H9 (cell line): Measurements from ENCODE around the gene PLD1. TPM values are rescaled to one million over a fixed set of nuclear protein-coding genes. Genes with fewer than 3 reads are reported as not detected.

ENCODE experiments used
- DNase-seq: peaks from one replicate; pipeline ENCODE4 v3.0.0-alpha.2; 2017
- H2AFZ ChIP-seq: one replicate; pipeline ENCODE4 v1.6.1; 2013; ENCODE audit warnings: mild to moderate bottlenecking, low read length, control low read depth, moderate library complexity
- H2AK5ac ChIP-seq: 2 replicates; pipeline ENCODE4 v1.6.1; 2013; ENCODE audit warnings: low read length, control low read depth, mixed read lengths; ENCODE audit not compliant: insufficient read length
- H2BK120ac ChIP-seq: one replicate; pipeline ENCODE4 v1.6.1; 2013; ENCODE audit warnings: low read depth, mild to moderate bottlenecking, low read length, control low read depth, inconsistent platforms; ENCODE audit not compliant: poor library complexity, severe bottlenecking
- H2BK12ac ChIP-seq: 2 replicates; pipeline ENCODE4 v1.6.1; 2013; ENCODE audit warnings: low read length, control low read depth, mixed read lengths, low read depth; ENCODE audit not compliant: insufficient read length
- H2BK15ac ChIP-seq: 2 replicates; pipeline ENCODE4 v1.6.1; 2013; ENCODE audit warnings: low read depth, low read length, control low read depth
- H2BK20ac ChIP-seq: one replicate; pipeline ENCODE4 v1.6.1; 2013; ENCODE audit warnings: low read depth, mild to moderate bottlenecking, low read length, control low read depth, inconsistent platforms; ENCODE audit not compliant: poor library complexity, severe bottlenecking
- H2BK5ac ChIP-seq: 2 replicates; pipeline ENCODE4 v1.6.1; 2013; ENCODE audit warnings: low read length, control low read depth, mixed read lengths; ENCODE audit not compliant: insufficient read length
- H3K14ac ChIP-seq: 2 replicates; pipeline ENCODE4 v1.6.1; 2013; ENCODE audit warnings: low read length, control low read depth; ENCODE audit not compliant: insufficient read depth
- H3K18ac ChIP-seq: 2 replicates; pipeline ENCODE4 v1.6.1; 2013; ENCODE audit warnings: low read depth, mild to moderate bottlenecking, mixed read lengths, low read length, control low read depth; ENCODE audit not compliant: insufficient read length
- H3K23ac ChIP-seq: 2 replicates; pipeline ENCODE4 v1.6.1; 2013; ENCODE audit warnings: low read length, control low read depth, mixed read lengths, low read depth; ENCODE audit not compliant: insufficient read length
- H3K23me2 ChIP-seq: 2 replicates; pipeline ENCODE4 v1.6.1; 2013; ENCODE audit warnings: low read depth, mild to moderate bottlenecking, mixed read lengths, low read length, control low read depth; ENCODE audit not compliant: insufficient read length, poor library complexity, severe bottlenecking
- H3K27ac ChIP-seq: 2 replicates; pipeline ENCODE4 v1.5.1; 2013; ENCODE audit warnings: low read length, control low read depth, mixed read lengths, low read depth; ENCODE audit not compliant: insufficient read length
- H3K27me3 ChIP-seq: 2 replicates; pipeline ENCODE4 v1.6.1; 2013; ENCODE audit warnings: low read length, control low read depth, inconsistent platforms; ENCODE audit not compliant: insufficient read depth
- H3K4ac ChIP-seq: 2 replicates; pipeline ENCODE4 v1.6.1; 2013; ENCODE audit warnings: low read depth, mild to moderate bottlenecking, control low read depth, inconsistent platforms, low read length, moderate library complexity
- H3K4me1 ChIP-seq: 2 replicates; pipeline ENCODE4 v1.6.1; 2013; ENCODE audit warnings: low read length, control low read depth, inconsistent platforms; ENCODE audit not compliant: insufficient read depth
- H3K4me2 ChIP-seq: 2 replicates; pipeline ENCODE4 v1.6.1; 2013; ENCODE audit warnings: low read length, control low read depth, mixed read lengths; ENCODE audit not compliant: insufficient read length, insufficient read depth
- H3K56ac ChIP-seq: 2 replicates; pipeline ENCODE4 v1.6.1; 2013; ENCODE audit warnings: low read depth, mild to moderate bottlenecking, mixed read lengths, low read length, control low read depth; ENCODE audit not compliant: insufficient read length
- H3K79me1 ChIP-seq: 2 replicates; pipeline ENCODE4 v1.6.1; 2013; ENCODE audit warnings: low read depth, mild to moderate bottlenecking, moderate library complexity, low read length, control low read depth, inconsistent platforms; ENCODE audit not compliant: insufficient read depth, poor library complexity, severe bottlenecking
- H3K79me2 ChIP-seq: 2 replicates; pipeline ENCODE4 v1.6.1; 2013; ENCODE audit warnings: low read length, control low read depth, inconsistent platforms; ENCODE audit not compliant: insufficient read depth
- H3K9ac ChIP-seq: 2 replicates; pipeline ENCODE4 v1.6.1; 2013; ENCODE audit warnings: low read length, control low read depth, mixed read lengths; ENCODE audit not compliant: insufficient read length; ENCODE audit errors: extremely low read depth
- H3K9me3 ChIP-seq: one replicate; pipeline ENCODE4 v1.6.1; 2013; ENCODE audit warnings: low read depth, low read length, inconsistent platforms; ENCODE audit not compliant: control insufficient read depth
- H3T11ph ChIP-seq: one replicate; pipeline ENCODE4 v1.6.1; 2013; ENCODE audit warnings: mild to moderate bottlenecking, low read length, control low read depth, inconsistent platforms
- H4K20me1 ChIP-seq: one replicate; pipeline ENCODE4 v1.6.1; 2013; ENCODE audit not compliant: control insufficient read depth, insufficient read length, insufficient read depth
- H4K5ac ChIP-seq: 2 replicates; pipeline ENCODE4 v1.6.1; 2013; ENCODE audit warnings: low read depth, mild to moderate bottlenecking, mixed read lengths, low read length, control low read depth; ENCODE audit not compliant: insufficient read length
- H4K8ac ChIP-seq: replicated peaks from 2 replicates; pipeline ENCODE4 v1.6.1; 2013; ENCODE audit warnings: low read length, control low read depth, mixed read lengths, low read depth; ENCODE audit not compliant: insufficient read length
- H4K91ac ChIP-seq: 2 replicates; pipeline ENCODE4 v1.6.1; 2013; ENCODE audit warnings: low read depth, mild to moderate bottlenecking, moderate library complexity, mixed read lengths, low read length, control low read depth; ENCODE audit not compliant: insufficient read length
- H3K27ac Mint-ChIP-seq, 3 experiments: 2 replicates in 2 of 3; 3 replicates in 1 of 3; pipeline ENCODE4 v1.8.0; 2020 to 2021; ENCODE audit warnings: mixed read lengths in 3 of 3, mild to moderate bottlenecking in 1 of 3, moderate library complexity in 1 of 3
- H3K27me3 Mint-ChIP-seq: 2 replicates; pipeline ENCODE4 v1.8.0; 2021; ENCODE audit warnings: low read depth, mild to moderate bottlenecking, moderate library complexity, mixed read lengths
- H3K36me3 Mint-ChIP-seq, 3 experiments: 2 replicates in 2 of 3; 3 replicates in 1 of 3; pipeline ENCODE4 v1.8.0; 2020 to 2021; ENCODE audit warnings: low read depth in 3 of 3, mixed read lengths in 3 of 3; ENCODE audit not compliant: insufficient read depth in 1 of 3
- H3K4me1 Mint-ChIP-seq, 2 experiments: 2 replicates each; pipeline ENCODE4 v1.8.0; 2020; ENCODE audit warnings: mixed read lengths in 2 of 2
- H3K4me3 Mint-ChIP-seq, 2 experiments: 2 replicates in 1 of 2; 3 replicates in 1 of 2; pipeline ENCODE4 v1.8.0; 2020 to 2021; ENCODE audit warnings: mild to moderate bottlenecking in 2 of 2, mixed read lengths in 2 of 2, moderate library complexity in 1 of 2
- H3K9me3 Mint-ChIP-seq, 2 experiments: 2 replicates in 1 of 2; 3 replicates in 1 of 2; pipeline ENCODE4 v1.8.0; 2020; ENCODE audit warnings: mild to moderate bottlenecking in 2 of 2, mixed read lengths in 2 of 2, moderate library complexity in 1 of 2
- CTCF ChIP-seq: fragments of 200-600 bp; sonication (generic); conservative IDR thresholded peaks from 3 replicates; pipeline ENCODE4 v1.8.0; 2021; ENCODE audit warnings: antibody characterized with exemption, mild to moderate bottlenecking
- WGBS: extraction: QIAGEN DNeasy Blood & Tissue Kit; methylation state at CpG from one replicate; pipeline ENCODE4 v1.1.7; 2013; ENCODE audit warnings: missing lambda C conversion rate, low lambda C conversion rate, mixed read lengths; ENCODE audit not compliant: insufficient read length; ENCODE audit errors: extremely low coverage; 5-methylcytosine and 5-hydroxymethylcytosine counted together
- total RNA-seq: library from RNA; stranded (reverse); gene quantifications from 2 replicates; pipeline ENCODE4 v1.2.1, GENCODE V29; 2021

The PLD1 gene
- total RNA-seq, 1 experiment from 2014 or later = 1.8 TPM

- Histone ChIP-seq H3K9ac (no peak overlapping the region), H3K79me2 (no peaks in the 10 kb centered on the region), H3T11ph (no peak overlapping the region), H4K91ac (no peak overlapping the region), H3K27me3 (no peaks in the 10 kb centered on the region), H3K23ac (no peak overlapping the region), H4K20me1 (no peaks in the 10 kb centered on the region), H4K8ac (no peak overlapping the region), H3K56ac (no peak overlapping the region), H3K14ac (no peak overlapping the region), H4K5ac (no peak overlapping the region), H2BK20ac (no peak overlapping the region), H2BK15ac (no peak overlapping the region), H3K4me2 (no peak overlapping the region), H3K4ac (no peak overlapping the region), H2BK12ac (no peak overlapping the region), H3K4me1 (no peaks in the 10 kb centered on the region), H3K23me2 (no peaks in the 10 kb centered on the region), H2AFZ (no peak overlapping the region), H3K9me3 (no peaks in the 10 kb centered on the region), H2BK5ac (no peak overlapping the region), H3K79me1 (no peaks in the 10 kb centered on the region), H3K18ac (no peak overlapping the region), H3K27ac (no peak overlapping the region), H2BK120ac (no peak overlapping the region), H2AK5ac (no peak overlapping the region)
- Mint-ChIP-seq H3K27me3 (no peaks in the 10 kb centered on the region), H3K4me3 (no peak overlapping the region), H3K9me3 (no peaks in the 10 kb centered on the region), H3K27ac (no peak overlapping the region; a peak in 1 of 7 replicates), H3K4me1 (no peaks in the 10 kb centered on the region; a peak in 1 of 4 replicates), H3K36me3 (no peaks in the 10 kb centered on the region)
- no peak for TF ChIP-seq CTCF
- DNase-seq = no peak
- WGBS = no CpG with 5 or more reads among the region's 1 CpG
Measured at GRCh38 chr3:171654326-171654725, 156.0 kb downstream of the PLD1 start.
